ENCODE results near the gene LRFN2. TPM values are rescaled to one million over a fixed set of nuclear protein-coding genes. Genes with fewer than 3 reads are reported as not detected.

Gene LRFN2
- total RNA-seq: not detected in 2 replicates

DNA sequence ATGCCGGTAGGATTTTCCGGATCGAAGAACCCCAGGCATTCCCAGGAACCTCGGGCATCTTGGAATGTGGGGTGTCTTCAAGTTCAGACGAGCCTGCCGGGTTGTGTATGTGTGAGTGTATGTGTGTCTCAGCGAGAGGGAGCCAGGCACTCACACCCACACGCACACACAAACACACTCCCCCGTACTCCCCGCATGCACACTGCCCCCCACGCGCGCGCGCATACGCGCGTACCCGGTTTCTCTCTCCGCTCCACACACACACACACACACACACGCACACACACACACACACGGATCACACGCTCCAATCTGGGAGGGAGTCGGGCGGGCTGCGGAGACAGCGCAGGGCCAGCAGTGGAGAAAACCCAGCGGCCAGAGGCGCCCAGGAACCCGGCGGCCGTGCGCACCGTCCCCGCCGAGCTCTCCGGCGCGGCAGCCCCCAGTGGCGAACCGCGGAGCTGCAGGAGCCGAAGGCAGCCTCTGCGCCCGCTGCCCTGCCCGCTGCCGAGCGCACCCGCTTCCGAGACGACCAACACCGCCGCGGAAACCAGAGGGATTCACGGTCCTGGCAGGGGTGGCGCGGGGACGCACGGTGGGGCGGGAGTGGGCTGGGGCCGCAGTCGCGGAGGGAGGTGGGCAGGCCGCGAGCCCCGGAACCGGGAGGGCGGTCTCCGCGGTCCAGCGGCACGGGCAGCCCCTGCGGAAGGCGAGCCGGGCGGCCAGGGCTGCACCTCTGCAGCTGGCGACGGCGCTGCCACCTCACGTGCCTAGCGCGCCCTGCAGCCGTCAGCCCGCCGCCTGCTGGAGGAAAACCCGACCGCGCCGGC, at the start of gene LRFN2:
LRFN2 (minus strand) TSS at position 125 of the 830 bp plus-strand sequence.

Measured in smooth muscle cell of trachea (primary cell).